HUES48 (cell line): Measurements from ENCODE around the gene TAF6L.
"Not testable (repeated sequence)": the region's sequence is repeated elsewhere in the genome, so short reads cannot be mapped to it uniquely, and the experiment has no call there.

Experiments
- H3K27ac ChIP-seq: one replicate; pipeline ENCODE4 v1.7.0; 2013; ENCODE audit warnings: low read depth, low read length, inconsistent platforms
- H3K27me3 ChIP-seq: 2 replicates; pipeline ENCODE4 v1.6.1; 2013; ENCODE audit warnings: mild to moderate bottlenecking, low read length; ENCODE audit not compliant: control insufficient read depth, insufficient read depth
- H3K36me3 ChIP-seq: 2 replicates; pipeline ENCODE4 v1.6.1; 2013; ENCODE audit warnings: low read length; ENCODE audit not compliant: control insufficient read depth, insufficient read depth
- H3K4me1 ChIP-seq: 2 replicates; pipeline ENCODE4 v1.6.1; 2013; ENCODE audit warnings: mild to moderate bottlenecking, low read length; ENCODE audit not compliant: control insufficient read depth, insufficient read depth
- H3K4me3 ChIP-seq: 2 replicates; pipeline ENCODE4 v1.5.1; 2013; ENCODE audit warnings: mild to moderate bottlenecking, low read depth, low read length
- H3K9ac ChIP-seq: 2 replicates; pipeline ENCODE4 v1.6.1; 2013; ENCODE audit warnings: mild to moderate bottlenecking, low read depth, low read length, moderate library complexity
- H3K9me3 ChIP-seq: 2 replicates; pipeline ENCODE4 v1.6.1; 2013; ENCODE audit warnings: low read length; ENCODE audit not compliant: control insufficient read depth, insufficient read depth

The TAF6L gene

GRCh38 chr11:62730076-62730475, 41.1 kb upstream of the TAF6L start:
- H3K27ac ChIP-seq, H3K9me3 ChIP-seq, H3K27me3 ChIP-seq, H3K9ac ChIP-seq, H3K4me3 ChIP-seq, H3K4me1 ChIP-seq: not testable (repeated sequence)
- H3K36me3 ChIP-seq = peaks cover 31% of the 10 kb centered on the region

- no peaks in the 10 kb centered on the region for H3K27me3 ChIP-seq
- H3K4me3 ChIP-seq = no peak overlapping the region
- H3K27ac ChIP-seq = no peak overlapping the region
- no peak overlapping the region for H3K9ac ChIP-seq
- no peaks in the 10 kb centered on the region for H3K9me3 ChIP-seq
- H3K36me3 ChIP-seq = peaks cover 44% of the 10 kb centered on the region
- no peaks in the 10 kb centered on the region for H3K4me1 ChIP-seq
Observed at GRCh38 chr11:62732830-62733229, 38.4 kb upstream of the TAF6L start.

- Histone ChIP-seq H3K4me1 (no peaks in the 10 kb centered on the region), H3K9me3 (no peaks in the 10 kb centered on the region), H3K36me3 (peaks cover 58% of the 10 kb centered on the region), H3K27ac (no peak overlapping the region), H3K9ac (no peak overlapping the region), H3K27me3 (no peaks in the 10 kb centered on the region), H3K4me3 (no peak overlapping the region)
Observed at GRCh38 chr11:62737196-62737595, 34.0 kb upstream of the TAF6L start.

GRCh38 chr11:62747475-62748160, 23.6 kb upstream of the TAF6L start:
- Histone ChIP-seq H3K4me3 (no peak overlapping the region), H3K27me3 (no peaks in the 10 kb centered on the region), H3K9me3 (no peaks in the 10 kb centered on the region), H3K27ac (no peak overlapping the region), H3K36me3 (peaks cover 32% of the 10 kb centered on the region), H3K9ac (no peak overlapping the region), H3K4me1 (no peaks in the 10 kb centered on the region)

GRCh38 chr11:62749931-62750330, 21.3 kb upstream of the TAF6L start:
- H3K4me3 ChIP-seq, H3K9ac ChIP-seq, H3K9me3 ChIP-seq, H3K4me1 ChIP-seq, H3K27me3 ChIP-seq, H3K27ac ChIP-seq: not testable (repeated sequence)
- H3K36me3 ChIP-seq = peaks cover 42% of the 10 kb centered on the region

GRCh38 chr11:62752177-62752785, 18.9 kb upstream of the TAF6L start:
- peaks cover 4% of the 10 kb centered on the region; the same call in 1 of the 2 replicates for H3K4me1 ChIP-seq
- H3K36me3 ChIP-seq = peaks cover 42% of the 10 kb centered on the region
- H3K27me3 ChIP-seq = no peaks in the 10 kb centered on the region
- no peaks in the 10 kb centered on the region for H3K9me3 ChIP-seq
- H3K9ac ChIP-seq = no peak overlapping the region
- H3K4me3 ChIP-seq = no peak overlapping the region
- H3K27ac ChIP-seq = no peak overlapping the region

GRCh38 chr11:62752994-62753735, 18.0 kb upstream of the TAF6L start:
- Histone ChIP-seq H3K27ac (peak overlapping the region; percentile 69), H3K9ac (no peak overlapping the region), H3K36me3 (peaks cover 41% of the 10 kb centered on the region), H3K4me3 (peak overlapping the region; percentile 86), H3K9me3 (no peaks in the 10 kb centered on the region), H3K4me1 (peaks cover 6% of the 10 kb centered on the region), H3K27me3 (no peaks in the 10 kb centered on the region)

- H3K9me3 ChIP-seq = no peaks in the 10 kb centered on the region
- H3K4me3 ChIP-seq = peak within 1 kb of the TSS; percentile 86
- peaks cover 36% of the 10 kb centered on the region for H3K36me3 ChIP-seq
- no peaks in the 10 kb centered on the region for H3K27me3 ChIP-seq
- H3K27ac ChIP-seq = peak within 1 kb of the TSS; percentile 93
- peak within 1 kb of the TSS; percentile 74 for H3K9ac ChIP-seq
- H3K4me1 ChIP-seq = peaks cover 13% of the 10 kb centered on the region
Observed at GRCh38 chr11:62753736-62754603, 17.2 kb upstream of the TAF6L start, which contains the start of gene ZBTB3. Gene ZBTB3, minus strand, starts transcription at chr11:62754160. Its CDS starts 496 bp downstream, at chr11:62753664.

- no peak overlapping the region; the same call in 1 of the 2 replicates for H3K4me3 ChIP-seq
- peak overlapping the region; percentile 2 for H3K27ac ChIP-seq
- no peaks in the 10 kb centered on the region for H3K27me3 ChIP-seq
- no peaks in the 10 kb centered on the region for H3K9me3 ChIP-seq
- peaks cover 17% of the 10 kb centered on the region for H3K4me1 ChIP-seq
- peaks cover 27% of the 10 kb centered on the region for H3K36me3 ChIP-seq
- no peak overlapping the region for H3K9ac ChIP-seq
Observed at GRCh38 chr11:62755086-62755615, 16.0 kb upstream of the TAF6L start.
